GM21447 (cell line): ENCODE results near the gene ATP6V0A4.
"Not testable (repeated sequence)": the region's sequence is repeated elsewhere in the genome, so short reads cannot be mapped to it uniquely, and the experiment has no call there.

ENCODE experiments used
- ATAC-seq: cut with Tn5 transposase; IDR thresholded peaks from one replicate; pipeline ENCODE4 v1.9.1; 2021; ENCODE audit not compliant: unreplicated experiment

Gene ATP6V0A4

DNA sequence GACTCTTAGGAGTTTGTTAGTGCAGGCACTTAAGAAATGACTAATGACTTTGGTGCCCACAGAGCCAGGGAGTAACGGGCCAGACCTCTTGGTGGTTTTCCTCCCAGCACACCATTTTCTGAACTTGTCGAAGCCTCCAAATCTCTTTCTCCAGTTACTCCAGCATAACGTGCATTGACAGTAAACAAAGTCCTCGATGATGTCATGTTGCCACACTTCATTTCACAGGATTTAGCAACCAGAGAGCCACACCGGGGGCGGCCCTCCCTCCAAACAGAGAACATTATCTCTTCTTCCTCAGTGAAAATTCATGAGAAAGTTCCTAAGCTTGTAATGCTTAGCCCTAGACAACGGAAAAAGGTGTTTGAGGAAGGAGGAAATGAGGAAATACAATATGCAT, 92.8 kb downstream of the ATP6V0A4 start:
- ATAC-seq, result no peak

- no peak for ATAC-seq
Measured at GRCh38 chr7:138701537-138701923, 96.5 kb downstream of the ATP6V0A4 start.

- no peak for ATAC-seq
Measured at GRCh38 chr7:138700857-138701536, 97.0 kb downstream of the ATP6V0A4 start, which contains the start of gene SVOPL. SVOPL (minus strand) TSS chr7:138701362; CDS start chr7:138679045, 22,317 bp downstream.

DNA sequence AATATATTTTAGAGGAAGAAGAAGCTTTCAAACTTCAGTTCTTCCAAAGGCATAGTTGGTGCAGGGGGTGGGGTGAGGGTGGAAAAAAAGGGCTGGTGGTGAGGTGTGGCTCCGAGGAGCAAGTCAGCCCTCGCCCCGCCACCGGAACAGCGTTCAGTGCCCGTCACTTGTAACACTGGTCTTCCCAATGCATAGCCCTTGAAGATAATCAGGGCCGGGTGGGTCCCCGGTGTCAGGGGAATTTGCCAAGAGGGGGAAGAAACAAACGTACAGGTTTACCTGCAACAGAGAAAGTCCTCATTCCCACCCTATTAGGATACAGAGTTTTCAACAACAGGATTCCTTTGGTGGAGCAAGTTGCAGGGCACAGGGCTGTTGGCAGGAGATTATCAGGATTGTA, 98.3 kb downstream of the ATP6V0A4 start:
- no peak for ATAC-seq

DNA sequence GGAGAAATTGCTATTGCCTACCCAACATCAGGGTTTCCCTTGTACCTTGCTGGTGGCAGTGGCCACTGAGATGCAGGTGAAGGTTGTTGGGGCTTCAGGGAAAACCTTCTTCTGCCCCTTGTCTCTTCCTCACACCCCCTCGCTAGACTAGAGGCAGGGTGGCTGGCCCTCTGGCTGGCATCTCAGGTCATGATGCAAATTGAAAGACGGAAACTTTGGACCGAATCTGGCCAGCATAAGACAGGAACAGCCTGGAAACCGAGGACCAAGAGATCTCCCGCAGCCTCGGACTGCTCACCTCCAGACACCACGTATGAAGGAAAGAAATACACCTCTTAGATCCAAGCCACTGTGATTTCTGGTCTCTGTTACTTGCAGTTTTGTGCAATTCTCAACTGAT, 99.7 kb downstream of the ATP6V0A4 start:
- no peak for ATAC-seq

- ATAC-seq, result no peak
Measured at GRCh38 chr7:138697535-138698182, 100.3 kb downstream of the ATP6V0A4 start.

DNA sequence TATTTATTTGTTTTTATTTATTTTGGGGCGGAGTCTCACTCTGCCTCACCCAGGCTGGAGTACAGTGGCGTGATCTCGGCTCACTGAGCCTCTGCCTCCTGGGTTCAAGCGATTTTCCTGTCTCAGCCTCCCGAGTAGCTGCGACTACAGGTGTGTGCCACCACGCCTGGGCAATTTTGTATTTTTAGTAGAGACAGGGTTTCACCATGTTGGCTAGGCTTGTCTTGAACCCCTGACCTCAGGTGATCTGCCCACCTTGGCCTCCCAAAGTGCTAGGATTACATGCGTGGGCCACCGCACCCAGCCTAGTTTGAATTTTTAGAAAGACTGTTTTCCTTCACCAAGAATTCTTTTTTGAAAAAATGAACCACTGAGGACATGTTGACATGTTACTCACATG, 102.2 kb downstream of the ATP6V0A4 start:
- not testable (repeated sequence) for ATAC-seq

GRCh38 chr7:138695106-138695505, 102.9 kb downstream of the ATP6V0A4 start:
- no peak for ATAC-seq

GRCh38 chr7:138691178-138691577, 106.8 kb downstream of the ATP6V0A4 start:
- ATAC-seq, result no peak

DNA sequence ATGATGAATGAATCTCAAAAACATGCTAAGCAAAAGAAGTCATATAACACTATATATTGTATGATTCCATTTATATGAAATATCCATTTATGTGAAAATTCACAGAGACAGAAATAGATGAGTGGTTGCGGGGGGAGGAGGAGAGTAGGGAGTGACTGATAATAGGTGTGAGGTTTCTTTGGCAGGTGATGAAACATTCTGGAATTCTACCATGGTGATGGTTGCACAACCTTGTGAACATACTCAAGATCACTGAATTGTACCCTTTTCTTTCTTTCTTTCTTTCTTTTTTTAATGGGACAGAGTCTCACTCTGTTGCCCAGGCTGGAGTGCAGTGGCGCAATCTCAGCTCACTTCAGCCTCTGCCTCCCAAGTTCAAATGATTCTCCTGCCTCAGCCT, 107.5 kb downstream of the ATP6V0A4 start:
- ATAC-seq, result no peak

DNA sequence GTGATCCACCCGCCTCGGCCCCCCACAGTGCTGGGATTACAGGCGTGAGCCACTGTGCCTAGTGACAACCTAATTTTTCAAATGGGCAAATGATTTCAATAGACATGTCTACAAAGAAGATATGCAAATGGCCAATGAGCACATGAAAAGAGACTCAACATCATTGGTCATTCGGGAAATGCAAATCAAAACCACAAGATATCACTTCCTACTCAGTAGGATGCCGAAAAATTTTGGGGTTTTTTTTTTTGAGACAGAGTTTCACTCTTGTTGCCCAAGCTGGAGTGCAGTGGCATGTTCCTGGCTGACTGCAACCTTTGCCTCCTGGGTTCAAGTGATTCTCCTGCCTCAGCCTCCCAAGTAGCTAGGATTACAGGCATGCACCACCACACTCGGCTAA, 110.0 kb downstream of the ATP6V0A4 start:
- not testable (repeated sequence) for ATAC-seq

GRCh38 chr7:138684340-138684739, 113.7 kb downstream of the ATP6V0A4 start:
- no peak for ATAC-seq

- ATAC-seq, result no peak
Measured at GRCh38 chr7:138679793-138680192, 118.2 kb downstream of the ATP6V0A4 start.

DNA sequence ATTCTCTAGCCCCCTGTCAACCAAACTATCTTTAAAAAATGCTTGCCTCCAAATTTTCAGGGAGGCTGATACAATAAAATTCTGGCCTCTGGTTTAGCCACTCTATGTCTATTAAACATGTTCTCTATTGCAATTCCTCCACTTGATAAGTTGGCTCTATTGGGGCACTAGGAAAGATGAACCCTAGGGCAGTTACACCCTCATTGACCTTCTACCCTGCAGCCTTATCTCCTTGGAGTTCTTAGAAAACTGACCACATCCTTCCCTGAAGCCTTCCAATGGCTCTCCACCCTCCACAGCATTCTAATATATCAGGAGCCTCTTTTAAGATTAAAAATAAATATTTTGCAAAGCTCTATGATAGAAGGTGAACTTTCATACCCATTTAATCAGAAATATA, 127.4 kb downstream of the ATP6V0A4 start:
- no peak for ATAC-seq

DNA sequence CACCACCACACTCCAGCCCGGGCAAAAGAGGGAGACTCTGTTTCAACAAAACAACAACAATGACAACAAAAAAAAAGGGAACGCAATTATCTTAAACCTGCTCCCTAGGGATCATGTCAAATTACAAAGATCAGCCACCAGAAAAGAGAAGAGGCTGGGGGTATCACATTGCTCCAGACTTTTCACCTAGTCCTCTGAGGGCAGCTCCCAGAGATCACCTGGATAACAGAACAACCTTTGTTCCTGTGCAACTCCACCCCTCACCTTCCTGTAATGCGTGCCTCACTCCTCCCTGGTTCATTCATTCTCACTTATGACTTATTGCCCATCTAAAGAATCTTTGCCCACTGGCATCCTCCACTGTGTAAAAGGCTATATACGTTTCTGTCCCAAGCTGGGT, 128.6 kb downstream of the ATP6V0A4 start:
- ATAC-seq, result no peak

- no peak for ATAC-seq
Measured at GRCh38 chr7:138668946-138669345, 129.1 kb downstream of the ATP6V0A4 start.

- no peak for ATAC-seq
Measured at GRCh38 chr7:138668229-138668596, 129.8 kb downstream of the ATP6V0A4 start.

DNA sequence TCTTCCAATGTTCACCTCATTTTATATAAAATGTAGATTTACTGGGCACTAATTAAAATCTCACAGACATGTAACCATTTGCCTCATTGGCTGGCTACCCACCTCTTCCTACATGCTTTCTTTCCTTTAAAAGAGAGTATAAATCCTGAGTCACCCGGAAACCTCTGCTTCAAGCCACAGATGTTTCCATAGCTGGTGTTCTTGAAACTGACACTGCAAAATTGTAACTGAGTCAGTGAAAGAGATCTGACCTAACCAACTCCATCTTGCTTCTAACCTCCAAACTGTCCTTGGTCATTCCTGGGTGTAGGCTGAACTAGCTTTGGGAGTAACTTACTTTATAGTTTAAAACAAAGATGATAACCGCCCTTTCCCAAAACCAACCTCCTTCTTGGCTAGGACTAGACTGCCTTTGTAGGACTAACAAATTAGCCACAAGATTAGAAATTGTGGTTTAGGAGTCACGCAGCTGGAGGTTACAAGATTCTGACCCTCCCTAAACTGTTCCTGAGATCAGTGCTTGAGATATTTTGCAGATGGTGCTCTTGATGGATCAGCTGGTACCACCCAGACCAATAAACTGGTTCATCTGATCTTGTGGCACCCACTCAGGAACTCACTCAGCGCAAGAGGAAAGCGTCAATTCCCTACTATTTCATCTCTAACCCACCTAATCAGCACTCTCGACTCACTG, 130.3 kb downstream of the ATP6V0A4 start:
- no peak for ATAC-seq

- ATAC-seq, result no peak
Measured at GRCh38 chr7:138666385-138666784, 131.6 kb downstream of the ATP6V0A4 start.

DNA sequence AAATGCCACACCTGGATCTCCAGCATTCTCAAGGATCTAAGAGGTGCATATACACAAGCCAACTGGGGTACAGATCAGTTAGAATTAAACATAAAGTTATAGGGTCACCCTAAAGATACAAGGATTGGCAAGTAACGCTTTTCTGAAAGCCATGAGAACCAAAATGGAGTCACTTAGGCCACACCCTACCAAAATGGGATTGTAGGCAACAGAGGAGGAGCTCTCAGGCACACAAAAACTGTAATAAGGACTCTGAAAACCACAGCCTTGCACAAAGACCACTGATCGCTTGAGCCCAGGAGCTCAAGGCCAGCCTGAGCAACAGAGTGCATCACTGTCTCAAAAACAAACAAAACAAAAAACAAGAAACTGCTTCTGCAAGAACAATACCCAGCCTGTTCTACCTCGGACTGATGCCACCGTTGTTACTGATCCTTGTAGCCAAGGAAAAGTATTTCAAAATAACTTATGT, 132.3 kb downstream of the ATP6V0A4 start:
- no peak for ATAC-seq

- ATAC-seq, result no peak
Measured at GRCh38 chr7:138665249-138665648, 132.7 kb downstream of the ATP6V0A4 start.
